ENCODE measurements around the gene CRYBA1.
"Not testable (repeated sequence)": the region's sequence is repeated elsewhere in the genome, so short reads cannot be mapped to it uniquely, and the experiment has no call there.

DNA sequence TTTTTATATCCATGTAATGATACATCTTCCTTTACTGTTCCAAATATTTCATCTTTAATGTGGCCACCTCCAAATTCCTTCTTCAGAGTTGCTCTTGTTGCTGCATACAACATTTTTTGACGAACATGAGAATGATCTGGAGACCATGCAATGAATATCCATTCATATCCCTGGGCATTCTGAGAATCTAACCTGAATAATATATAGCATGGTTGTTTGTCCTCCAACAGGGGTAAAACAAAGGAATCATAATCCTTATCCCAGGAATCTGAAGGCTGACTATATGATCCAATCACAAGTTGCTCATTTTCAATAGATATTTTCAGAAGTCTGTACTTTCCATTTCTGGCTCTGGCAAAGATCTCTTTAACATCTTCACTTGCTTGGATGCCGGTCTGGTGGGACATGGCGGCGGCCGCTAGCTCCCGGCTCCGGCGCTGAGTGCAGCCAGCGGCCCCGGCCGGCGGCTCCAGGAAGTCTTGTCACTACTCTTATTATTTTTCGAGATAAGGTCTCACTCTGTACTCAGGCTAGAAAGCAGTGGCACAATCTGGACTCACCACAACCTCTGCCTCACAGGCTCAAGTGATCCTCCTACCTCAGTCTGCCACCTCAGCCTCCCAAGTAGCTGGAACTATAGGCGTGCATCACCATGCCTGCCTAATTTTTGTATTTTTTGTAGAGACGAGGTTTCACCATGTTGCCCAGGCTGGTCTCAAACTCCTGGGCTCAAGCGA lies 42.4 kb upstream of the CRYBA1 start:
- TF ChIP-seq, protein P1, sequence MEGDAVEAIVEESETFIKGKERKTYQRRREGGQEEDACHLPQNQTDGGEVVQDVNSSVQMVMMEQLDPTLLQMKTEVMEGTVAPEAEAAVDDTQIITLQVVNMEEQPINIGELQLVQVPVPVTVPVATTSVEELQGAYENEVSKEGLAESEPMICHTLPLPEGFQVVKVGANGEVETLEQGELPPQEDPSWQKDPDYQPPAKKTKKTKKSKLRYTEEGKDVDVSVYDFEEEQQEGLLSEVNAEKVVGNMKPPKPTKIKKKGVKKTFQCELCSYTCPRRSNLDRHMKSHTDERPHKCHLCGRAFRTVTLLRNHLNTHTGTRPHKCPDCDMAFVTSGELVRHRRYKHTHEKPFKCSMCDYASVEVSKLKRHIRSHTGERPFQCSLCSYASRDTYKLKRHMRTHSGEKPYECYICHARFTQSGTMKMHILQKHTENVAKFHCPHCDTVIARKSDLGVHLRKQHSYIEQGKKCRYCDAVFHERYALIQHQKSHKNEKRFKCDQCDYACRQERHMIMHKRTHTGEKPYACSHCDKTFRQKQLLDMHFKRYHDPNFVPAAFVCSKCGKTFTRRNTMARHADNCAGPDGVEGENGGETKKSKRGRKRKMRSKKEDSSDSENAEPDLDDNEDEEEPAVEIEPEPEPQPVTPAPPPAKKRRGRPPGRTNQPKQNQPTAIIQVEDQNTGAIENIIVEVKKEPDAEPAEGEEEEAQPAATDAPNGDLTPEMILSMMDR (IDR thresholded peaks at IDR 0.05; ENCODE audit: low read length), result not testable (repeated sequence)
- not testable (repeated sequence) for TF ChIP-seq EZH2 (optimal IDR thresholded peaks at IDR 0.05; ENCODE audit: low read depth, low read length); EZH2phosphoT487 (IDR thresholded peaks at IDR 0.05; ENCODE audit: low read length)
